Osteocyte (in vitro differentiated cells): Measurements from ENCODE around the gene COL4A1. TPM values are rescaled to one million over a fixed set of nuclear protein-coding genes. Genes with fewer than 3 reads are reported as not detected.
A peak's percentile ranks its signal among the peaks of the same experiment; 100 is the strongest.
"Not testable (repeated sequence)": the region's sequence is repeated elsewhere in the genome, so short reads cannot be mapped to it uniquely, and the experiment has no call there.

Experiments
- DNase-seq: peaks from one replicate; pipeline ENCODE4 v3.0.0; 2021; ENCODE audit warnings: mixed read lengths; ENCODE audit not compliant: unreplicated experiment; ENCODE audit errors: extremely low spot score
- H3K27ac Mint-ChIP-seq: one replicate; pipeline ENCODE4 v1.8.0; 2021; ENCODE audit warnings: mild to moderate bottlenecking, mixed read lengths; ENCODE audit not compliant: unreplicated experiment
- H3K27me3 Mint-ChIP-seq: one replicate; pipeline ENCODE4 v1.8.0; 2021; ENCODE audit warnings: mixed read lengths; ENCODE audit not compliant: unreplicated experiment
- H3K36me3 Mint-ChIP-seq: one replicate; pipeline ENCODE4 v1.8.0; 2021; ENCODE audit warnings: mixed read lengths; ENCODE audit not compliant: unreplicated experiment
- H3K4me1 Mint-ChIP-seq: one replicate; pipeline ENCODE4 v1.8.0; 2021; ENCODE audit warnings: mixed read lengths; ENCODE audit not compliant: unreplicated experiment
- H3K4me3 Mint-ChIP-seq: one replicate; pipeline ENCODE4 v1.8.0; 2021; ENCODE audit warnings: mild to moderate bottlenecking, moderate library complexity, mixed read lengths; ENCODE audit not compliant: unreplicated experiment
- H3K9me3 Mint-ChIP-seq: one replicate; pipeline ENCODE4 v1.8.0; 2021; ENCODE audit warnings: mixed read lengths; ENCODE audit not compliant: unreplicated experiment
- total RNA-seq: library from RNA; stranded (reverse); gene quantifications from 2 replicates; pipeline ENCODE4 v1.2.1, GENCODE V29; 2021
- TF ChIP-seq, protein P1 (sequence below): fragments of 200-600 bp; sonication (generic); IDR thresholded peaks from 2 replicates; pipeline ENCODE4 v1.5.0; 2021; ENCODE audit warnings: antibody characterized with exemption, mild to moderate bottlenecking, moderate library complexity

Gene COL4A1
- total RNA-seq, 1 donor from 2014 or later: 3,181 TPM

DNA sequence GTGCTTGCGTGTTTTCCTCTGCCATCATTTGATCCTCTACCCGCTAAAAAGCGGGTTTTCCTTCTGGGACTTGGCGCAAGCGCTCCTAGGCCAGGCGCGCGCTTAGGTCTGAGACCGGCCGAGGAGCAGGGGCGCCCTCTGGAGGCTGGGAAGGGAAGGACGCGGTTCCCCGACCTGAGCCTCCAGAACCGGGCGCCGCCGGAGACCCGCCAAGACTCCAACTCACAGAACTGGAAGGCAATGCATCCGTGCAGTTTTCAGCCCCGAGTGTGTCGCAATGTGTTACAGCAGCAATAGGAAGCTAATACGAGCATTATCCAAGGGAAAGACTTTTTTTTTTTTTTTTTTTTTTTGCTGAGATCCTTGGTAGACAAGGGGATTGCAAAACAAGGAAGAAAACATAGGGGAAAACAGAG lies 190.9 kb downstream of the COL4A1 start:
- Mint-ChIP-seq H3K27me3 (peaks cover 4% of the 10 kb centered on the region), H3K4me1 (peaks cover 26% of the 10 kb centered on the region), H3K4me3 (peak overlapping the region; percentile 67), H3K36me3 (no peaks in the 10 kb centered on the region), H3K27ac (no peak overlapping the region), H3K9me3 (no peaks in the 10 kb centered on the region)
- peak; percentile 90 for DNase-seq
- TF ChIP-seq, protein P1, sequence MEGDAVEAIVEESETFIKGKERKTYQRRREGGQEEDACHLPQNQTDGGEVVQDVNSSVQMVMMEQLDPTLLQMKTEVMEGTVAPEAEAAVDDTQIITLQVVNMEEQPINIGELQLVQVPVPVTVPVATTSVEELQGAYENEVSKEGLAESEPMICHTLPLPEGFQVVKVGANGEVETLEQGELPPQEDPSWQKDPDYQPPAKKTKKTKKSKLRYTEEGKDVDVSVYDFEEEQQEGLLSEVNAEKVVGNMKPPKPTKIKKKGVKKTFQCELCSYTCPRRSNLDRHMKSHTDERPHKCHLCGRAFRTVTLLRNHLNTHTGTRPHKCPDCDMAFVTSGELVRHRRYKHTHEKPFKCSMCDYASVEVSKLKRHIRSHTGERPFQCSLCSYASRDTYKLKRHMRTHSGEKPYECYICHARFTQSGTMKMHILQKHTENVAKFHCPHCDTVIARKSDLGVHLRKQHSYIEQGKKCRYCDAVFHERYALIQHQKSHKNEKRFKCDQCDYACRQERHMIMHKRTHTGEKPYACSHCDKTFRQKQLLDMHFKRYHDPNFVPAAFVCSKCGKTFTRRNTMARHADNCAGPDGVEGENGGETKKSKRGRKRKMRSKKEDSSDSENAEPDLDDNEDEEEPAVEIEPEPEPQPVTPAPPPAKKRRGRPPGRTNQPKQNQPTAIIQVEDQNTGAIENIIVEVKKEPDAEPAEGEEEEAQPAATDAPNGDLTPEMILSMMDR: peak; percentile 83

DNA sequence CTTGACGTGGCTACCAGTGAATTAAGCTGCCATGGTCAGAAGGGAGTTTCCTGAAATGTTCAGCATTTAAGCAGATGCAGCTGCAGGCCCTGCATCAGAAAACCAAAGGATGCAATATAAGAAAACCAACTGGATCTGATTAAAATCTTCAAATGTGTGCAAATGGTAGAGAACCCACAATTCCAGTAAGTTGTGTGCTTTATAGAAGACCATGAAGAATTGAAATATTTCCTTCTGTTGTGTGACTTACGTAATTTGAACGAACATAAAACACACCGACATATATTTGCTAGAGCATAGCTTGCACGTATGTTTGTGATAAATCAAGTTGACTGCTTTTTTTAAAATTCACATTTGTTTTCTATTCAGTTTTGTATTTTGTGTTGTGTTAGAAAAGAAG lies 191.4 kb downstream of the COL4A1 start:
- TF ChIP-seq, protein P1: no peak
- Mint-ChIP-seq H3K4me3 (no peak overlapping the region), H3K27ac (no peak overlapping the region), H3K27me3 (peaks cover 4% of the 10 kb centered on the region), H3K4me1 (peaks cover 26% of the 10 kb centered on the region), H3K36me3 (no peaks in the 10 kb centered on the region), H3K9me3 (no peaks in the 10 kb centered on the region)
- no peak for DNase-seq

DNA sequence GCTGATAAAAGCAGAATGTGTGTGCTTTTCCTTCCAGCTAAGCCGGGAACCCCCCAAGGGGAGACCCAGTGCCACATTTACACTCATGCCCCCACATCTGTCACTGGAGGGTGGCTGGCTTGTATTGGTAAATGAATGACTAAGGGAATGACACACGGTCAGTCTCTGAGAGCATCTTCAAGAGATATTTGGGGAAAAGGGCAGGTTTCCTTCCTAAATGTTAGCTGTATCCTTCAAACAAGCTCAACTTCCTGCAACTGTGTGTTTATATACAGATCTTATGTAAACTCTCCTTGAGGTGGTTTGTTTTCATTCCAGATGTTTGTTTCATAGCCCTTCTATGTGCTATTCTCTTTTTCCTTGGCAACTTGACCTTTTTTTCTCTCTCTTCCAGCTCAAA lies 192.6 kb downstream of the COL4A1 start:
- Mint-ChIP-seq H3K27ac (no peak overlapping the region), H3K4me3 (no peak overlapping the region), H3K36me3 (no peaks in the 10 kb centered on the region), H3K9me3 (no peaks in the 10 kb centered on the region), H3K4me1 (peaks cover 34% of the 10 kb centered on the region), H3K27me3 (no peaks in the 10 kb centered on the region)
- TF ChIP-seq, protein P1: no peak
- DNase-seq: no peak

DNA sequence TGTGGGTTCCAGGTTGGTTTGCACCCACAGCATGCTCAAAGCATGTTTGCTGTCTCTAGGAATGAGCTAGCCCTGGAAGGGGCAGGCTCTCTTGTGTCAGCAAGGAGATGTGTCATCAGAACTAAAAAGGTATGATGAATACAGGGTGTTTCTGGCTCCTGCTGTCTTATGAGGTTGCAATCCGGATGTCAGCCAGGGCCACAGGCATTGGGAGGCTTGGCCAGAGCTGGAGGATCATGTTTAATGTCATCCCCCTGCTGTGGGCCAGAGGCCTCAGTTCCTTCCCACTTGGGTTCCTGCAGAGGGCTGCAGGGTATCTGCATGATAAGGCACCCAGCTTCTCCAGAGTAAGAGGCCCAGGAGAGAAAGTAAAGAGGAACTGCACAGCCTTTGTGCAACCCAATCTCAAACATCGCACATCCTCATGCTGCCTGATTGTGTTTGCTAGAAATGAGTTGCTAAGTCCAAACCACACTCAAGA lies 193.6 kb downstream of the COL4A1 start:
- no peaks in the 10 kb centered on the region for H3K27me3 Mint-ChIP-seq
- no peak overlapping the region for H3K4me3 Mint-ChIP-seq
- H3K27ac Mint-ChIP-seq: no peak overlapping the region
- TF ChIP-seq, protein P1: no peak
- no peaks in the 10 kb centered on the region for H3K9me3 Mint-ChIP-seq
- H3K4me1 Mint-ChIP-seq: peaks cover 34% of the 10 kb centered on the region
- DNase-seq: no peak
- H3K36me3 Mint-ChIP-seq: no peaks in the 10 kb centered on the region

DNA sequence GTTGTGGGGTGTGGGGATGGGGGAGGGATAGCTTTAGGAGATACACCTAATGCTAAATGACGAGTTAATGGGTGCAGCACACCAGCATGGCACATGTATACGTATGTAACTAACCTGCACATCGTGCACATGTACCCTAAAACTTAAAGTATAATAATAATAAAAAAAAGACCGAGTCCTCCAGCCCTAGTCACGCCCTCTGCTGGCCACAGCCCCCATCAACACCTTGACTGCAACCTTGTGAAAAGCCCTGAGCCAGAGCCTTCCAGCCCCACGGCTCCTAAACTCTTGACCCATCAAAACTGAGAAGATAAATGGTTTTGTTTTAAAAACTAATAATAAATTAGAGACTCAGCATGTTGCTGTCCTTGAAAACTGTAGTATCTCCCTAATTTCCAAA lies 194.6 kb downstream of the COL4A1 start:
- not testable (repeated sequence) for H3K9me3 Mint-ChIP-seq, DNase-seq, H3K27ac Mint-ChIP-seq, H3K27me3 Mint-ChIP-seq, H3K36me3 Mint-ChIP-seq, H3K4me3 Mint-ChIP-seq
- H3K4me1 Mint-ChIP-seq: peaks cover 34% of the 10 kb centered on the region
- TF ChIP-seq, protein P1: peak; percentile 53
